GM18517 (cell line): ENCODE data around the gene LRRC63.

Experiments
- ATAC-seq: cut with Tn5 transposase; IDR thresholded peaks from one replicate; pipeline ENCODE4 v1.9.1; 2021; ENCODE audit warnings: mild to moderate bottlenecking, moderate library complexity; ENCODE audit not compliant: unreplicated experiment

Gene LRRC63

GRCh38 chr13:46307554-46307953 lies 95.8 kb downstream of the LRRC63 start:
- ATAC-seq, result no peak

- ATAC-seq, result no peak
These were observed 98.3 kb downstream of the LRRC63 start for GRCh38 chr13:46310066-46310465.

- no peak for ATAC-seq
These were observed 99.5 kb downstream of the LRRC63 start for GRCh38 chr13:46311217-46311616.

DNA sequence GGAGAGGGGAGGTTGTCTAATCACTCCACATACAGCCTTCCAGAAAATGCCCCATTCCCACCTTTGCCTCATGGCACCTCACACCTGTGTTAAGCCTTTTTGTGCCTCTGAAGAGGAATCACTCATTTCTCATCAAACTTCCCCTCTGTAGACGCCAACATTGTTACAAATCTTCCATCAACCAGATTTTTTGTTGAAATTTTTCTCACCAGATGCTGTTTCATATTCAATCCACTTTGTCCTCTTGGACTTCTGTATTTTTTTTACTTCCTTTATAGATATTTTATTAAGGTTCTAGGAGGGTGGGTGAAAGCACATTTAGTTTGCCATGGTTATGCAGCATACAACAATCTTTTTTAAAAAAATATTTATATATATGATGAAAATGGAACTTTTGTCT lies 101.3 kb downstream of the LRRC63 start:
- ATAC-seq, result no peak

GRCh38 chr13:46313432-46314257 lies 101.9 kb downstream of the LRRC63 start:
- no peak for ATAC-seq

- no peak for ATAC-seq
These were observed 102.9 kb downstream of the LRRC63 start for GRCh38 chr13:46314587-46314986.

- ATAC-seq, result no peak
These were observed 103.3 kb downstream of the LRRC63 start for GRCh38 chr13:46315036-46315435.

DNA sequence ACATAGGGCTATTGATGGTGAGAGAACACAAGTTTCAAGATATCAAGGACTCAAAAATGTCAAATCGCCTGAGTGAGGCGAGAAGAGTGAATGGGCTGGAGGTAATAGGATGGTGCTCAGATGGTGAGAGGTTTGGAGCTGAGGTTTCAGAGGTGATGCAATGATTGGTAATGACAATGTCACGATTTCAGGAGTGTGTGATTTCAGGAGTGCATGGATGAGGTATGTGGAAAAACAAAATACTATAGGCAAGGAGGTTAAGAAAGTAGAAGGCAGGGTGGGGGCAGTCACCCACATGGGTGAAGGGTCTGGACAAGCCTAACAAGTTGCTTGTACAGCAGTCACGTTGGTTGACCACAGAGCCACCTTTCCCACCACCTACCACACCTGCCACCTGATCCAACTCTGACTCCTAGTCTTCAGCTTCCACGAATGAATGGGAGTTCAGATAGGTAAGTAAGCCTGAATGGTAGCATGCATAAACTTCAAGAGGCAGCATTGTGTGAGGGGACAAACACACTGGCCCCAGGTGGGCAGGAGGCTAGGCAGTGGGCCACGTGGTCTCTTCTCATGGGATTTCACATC lies 103.9 kb downstream of the LRRC63 start:
- no peak for ATAC-seq

GRCh38 chr13:46317120-46317519 lies 105.4 kb downstream of the LRRC63 start:
- ATAC-seq, result no peak

- no peak for ATAC-seq
These were observed 107.3 kb downstream of the LRRC63 start for GRCh38 chr13:46318986-46319385.

GRCh38 chr13:46320406-46320805 lies 108.7 kb downstream of the LRRC63 start:
- ATAC-seq, result no peak

DNA sequence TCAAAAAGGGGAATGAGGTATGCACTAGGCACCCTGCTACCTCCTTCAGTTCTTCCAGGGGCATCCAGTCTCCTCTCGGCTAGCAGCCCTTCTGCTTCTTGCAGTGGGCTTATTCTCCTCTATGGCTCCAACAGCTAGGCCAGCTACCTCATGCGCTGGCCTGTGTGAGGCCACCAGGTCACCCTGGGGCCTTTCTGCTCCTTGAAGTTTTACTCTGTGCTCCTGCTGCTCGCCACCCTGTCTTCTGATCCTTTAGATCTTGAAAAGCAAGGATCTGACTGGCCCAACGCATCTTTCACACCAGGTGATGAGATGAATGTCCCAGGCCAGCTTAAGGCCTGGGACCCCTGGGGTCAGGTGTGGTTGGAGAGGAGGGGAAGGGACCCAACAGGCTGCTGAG lies 109.1 kb downstream of the LRRC63 start:
- ATAC-seq, result no peak

GRCh38 chr13:46321494-46322225 lies 109.9 kb downstream of the LRRC63 start:
- peak; percentile 61 for ATAC-seq

GRCh38 chr13:46324976-46325375 lies 113.2 kb downstream of the LRRC63 start:
- no peak for ATAC-seq
